B cell (primary cell): ENCODE measurements around the gene ALG9. TPM values are rescaled to one million over a fixed set of nuclear protein-coding genes. Genes with fewer than 3 reads are reported as not detected.

Source experiments
- ATAC-seq: fragments of 200-7000 bp; cut with Tn5 transposase; one replicate; pipeline ENCODE4 v1.10.0; 2021; ENCODE audit warnings: low read depth, mild to moderate bottlenecking, moderate number of reproducible peaks, moderate library complexity
- CTCF ChIA-PET: fragments of 350-600 bp; sonication (Branson Sonifier 250); formaldehyde crosslinking; loops from one replicate; lab custom pipeline; 2021; ENCODE audit warnings: antibody characterized with exemption, inconsistent platforms; lab: Charles Lee
- POLR2A ChIA-PET: fragments of 350-600 bp; sonication (Branson Sonifier 250); formaldehyde crosslinking; loops from one replicate; lab custom pipeline; 2021; ENCODE audit warnings: antibody characterized with exemption; lab: Charles Lee
- DNase-seq: peaks from one replicate; pipeline ENCODE4 v3.0.0; 2013
- H2AFZ ChIP-seq: 2 replicates; pipeline ENCODE4 v1.6.1; 2012; ENCODE audit warnings: mild to moderate bottlenecking, low read depth, low read length; ENCODE audit not compliant: insufficient read depth, poor library complexity, severe bottlenecking
- H3K27ac ChIP-seq, 2 donors: 1 replicate in 1 of 2; 2 replicates in 1 of 2; pipeline ENCODE4 v1.5.1; 2012 to 2013; ENCODE audit warnings: low read length in 2 of 2, mild to moderate bottlenecking in 2 of 2, moderate library complexity in 1 of 2
- H3K27me3 ChIP-seq, 4 experiments: fragments of 200-600 bp in 1 of 4; sonication (generic) in 1 of 4; replicated peaks in 1 of 4; 1 replicate in 2 of 4; 2 replicates in 2 of 4; pipeline versions ENCODE4 v1.6.1 to v1.7.0; 2013 to 2016; ENCODE audit warnings: low read length in 3 of 4, mild to moderate bottlenecking in 2 of 4, mixed read lengths in 1 of 4, moderate library complexity in 1 of 4; ENCODE audit not compliant: insufficient read depth in 4 of 4, control insufficient read depth in 3 of 4; ENCODE audit errors: control extremely low read depth in 1 of 4
- H3K36me3 ChIP-seq, 2 experiments: replicated peaks in 1 of 2; 1 replicate in 1 of 2; 2 replicates in 1 of 2; pipeline versions ENCODE4 v1.6.1 to v1.7.1; 2013; ENCODE audit warnings: low read length in 1 of 2; ENCODE audit not compliant: insufficient read depth in 2 of 2, control insufficient read depth in 1 of 2; ENCODE audit errors: control extremely low read depth in 1 of 2, extremely low read depth in 1 of 2
- H3K4me1 ChIP-seq, 2 donors: fragments of 200-600 bp in 1 of 2; sonication (generic) in 1 of 2; 1 replicate in 1 of 2; 2 replicates in 1 of 2; pipeline versions ENCODE4 v1.5.1 to v1.6.1; 2013 to 2017; ENCODE audit warnings: low read length in 2 of 2; ENCODE audit not compliant: control insufficient read depth in 2 of 2, insufficient read depth in 2 of 2
- H3K4me2 ChIP-seq: replicated peaks from 2 replicates; pipeline ENCODE3; 2012; ENCODE audit warnings: mild to moderate bottlenecking, low read depth, low read length; ENCODE audit not compliant: poor library complexity, severe bottlenecking
- H3K4me3 ChIP-seq, 5 experiments: fragments of 200-600 bp in 1 of 5; sonication (generic) in 1 of 5; 1 replicate in 3 of 5; 2 replicates in 2 of 5; pipeline versions ENCODE4 v1.5.1 to v1.7.0; 2011 to 2016; ENCODE audit warnings: low read length in 4 of 5, mild to moderate bottlenecking in 4 of 5, low read depth in 2 of 5, control low read depth in 1 of 5, moderate library complexity in 1 of 5; ENCODE audit not compliant: insufficient read depth in 1 of 5; ENCODE audit errors: control extremely low read depth in 1 of 5, extremely low read depth in 1 of 5
- H3K79me2 ChIP-seq: fragments of 200-600 bp; sonication (generic); one replicate; pipeline ENCODE4 v1.6.0; 2016; ENCODE audit warnings: low read length; ENCODE audit not compliant: control insufficient read depth, insufficient read depth
- H3K9ac ChIP-seq: fragments of 200-600 bp; sonication (generic); 2 replicates; pipeline ENCODE4 v1.6.1; 2017; ENCODE audit warnings: mild to moderate bottlenecking, low read length, moderate library complexity
- H3K9me3 ChIP-seq, 3 donors: one replicate each; pipeline versions ENCODE4 v1.6.1 to v1.7.1; 2013; ENCODE audit warnings: low read length in 2 of 3; ENCODE audit not compliant: control insufficient read depth in 2 of 3, insufficient read depth in 1 of 3; ENCODE audit errors: control extremely low read depth in 1 of 3
- H4K20me1 ChIP-seq: 2 replicates; pipeline ENCODE4 v1.6.0; 2012; ENCODE audit warnings: mild to moderate bottlenecking, low read length; ENCODE audit not compliant: insufficient read depth, control insufficient read depth, poor library complexity, severe bottlenecking
- H3K27ac Mint-ChIP-seq: one replicate; pipeline ENCODE4 v1.8.0; 2021; ENCODE audit warnings: mixed read lengths
- H3K27me3 Mint-ChIP-seq: one replicate; pipeline ENCODE4 v1.8.0; 2021; ENCODE audit warnings: mixed read lengths
- H3K4me1 Mint-ChIP-seq: one replicate; pipeline ENCODE4 v1.8.0; 2021; ENCODE audit warnings: mixed read lengths
- H3K4me3 Mint-ChIP-seq: one replicate; pipeline ENCODE4 v1.8.0; 2021; ENCODE audit warnings: mixed read lengths
- H3K9me3 Mint-ChIP-seq: one replicate; pipeline ENCODE4 v1.8.0; 2022; ENCODE audit warnings: mixed read lengths; ENCODE audit not compliant: insufficient read depth
- CTCF ChIP-seq: fragments of 200-600 bp; IDR thresholded peaks from one replicate; pipeline ENCODE4 v1.8.0; 2022; ENCODE audit warnings: antibody characterized with exemption, mild to moderate bottlenecking
- EZH2 ChIP-seq: IDR thresholded peaks from 2 replicates; pipeline ENCODE4 v1.6.1; 2012; ENCODE audit warnings: borderline replicate concordance, low read depth, mild to moderate bottlenecking, moderate library complexity, low read length; ENCODE audit not compliant: insufficient read depth, poor library complexity, severe bottlenecking
- WGBS: methylation state at CpG from one replicate; pipeline ENCODE4 v1.1.5; 2013; ENCODE audit warnings: missing lambda C conversion rate; ENCODE audit not compliant: insufficient coverage; 5-methylcytosine and 5-hydroxymethylcytosine counted together
- intact Hi-C: fragments of 100-400 bp; cut with micrococcal nuclease; formaldehyde crosslinking; loops from one replicate; pipeline ENCODE4 v1.10.0; 2022
- polyA plus RNA-seq: library from polyadenylated mRNA; depleted of rRNA; stranded (reverse); fragments of >200 nt; gene quantifications from 2 replicates; pipeline ENCODE4 v1.2.3, GENCODE V29; 2012
- total RNA-seq, 2 donors: library from RNA; stranded (reverse); fragments of 120-200 nt in 1 of 2; gene quantifications; 1 replicate in 1 of 2; 2 replicates in 1 of 2; pipeline versions ENCODE4 v1.2.3 to v1.2.4, GENCODE V29; 2013 to 2022

The ALG9 gene
- total and polyA plus RNA-seq, 2 donors (not counting 1 experiment from before 2014, with no cell fraction given) = 21.2 to 29.9 TPM

- no peaks in the 10 kb centered on the region for H3K36me3 ChIP-seq
- H3K79me2 ChIP-seq = no peaks in the 10 kb centered on the region
- H3K27ac ChIP-seq = no peak overlapping the region
- Mint-ChIP-seq H3K27me3 (peaks cover 41% of the 10 kb centered on the region), H3K9me3 (no peaks in the 10 kb centered on the region), H3K4me3 (no peak overlapping the region), H3K4me1 (no peaks in the 10 kb centered on the region), H3K27ac (no peak overlapping the region)
- CTCF ChIA-PET = interaction anchor here (1.3 kb wide), 1 partner anchor 23 kb away, joined by 3 read pairs; no protein-coding TSS in a partner anchor
- H4K20me1 ChIP-seq = no peaks in the 10 kb centered on the region
- H3K27me3 ChIP-seq = peaks cover 0 to 29% (median 11%) of the 10 kb centered on the region in 4 experiments
- H3K4me1 ChIP-seq = no peaks in the 10 kb centered on the region
- POLR2A ChIA-PET = no interaction called here
- no peak for ATAC-seq
- peaks cover 0 to 4% (median 0%) of the 10 kb centered on the region in 3 donors for H3K9me3 ChIP-seq
- H2AFZ ChIP-seq = no peak overlapping the region
- intact Hi-C loops = no loop called here
- 92% methylated on average over 3 of the region's 5 CpGs for WGBS
- TF ChIP-seq EZH2 (no peak), CTCF (no peak)
- no peak for DNase-seq
- H3K9ac ChIP-seq = no peak overlapping the region
- H3K4me2 ChIP-seq = no peak overlapping the region
- no peak overlapping the region for H3K4me3 ChIP-seq
Observed at GRCh38 chr11:111908639-111909305, 37.4 kb upstream of the ALG9 start.

GRCh38 chr11:111906680-111907079 lies 35.3 kb upstream of the ALG9 start:
- Mint-ChIP-seq H3K27ac (no peak overlapping the region), H3K27me3 (peaks cover 38% of the 10 kb centered on the region), H3K4me1 (no peaks in the 10 kb centered on the region), H3K4me3 (no peak overlapping the region), H3K9me3 (no peaks in the 10 kb centered on the region)
- POLR2A ChIA-PET = no interaction called here
- DNase-seq (no peak), ATAC-seq (no peak)
- Histone ChIP-seq H3K4me3 (no peak overlapping the region), H3K27me3 (peaks cover 0 to 19% (median 3%) of the 10 kb centered on the region in 4 experiments), H3K79me2 (no peaks in the 10 kb centered on the region), H3K36me3 (no peaks in the 10 kb centered on the region), H3K9ac (no peak overlapping the region), H2AFZ (no peak overlapping the region), H3K9me3 (peaks cover 0 to 4% (median 0%) of the 10 kb centered on the region in 3 donors), H4K20me1 (no peaks in the 10 kb centered on the region), H3K4me2 (no peak overlapping the region), H3K27ac (no peak overlapping the region), H3K4me1 (no peaks in the 10 kb centered on the region)
- intact Hi-C loops = no loop called here
- no CpG with 5 or more reads among the region's 1 CpG for WGBS
- CTCF ChIA-PET = no interaction called here
- TF ChIP-seq CTCF (no peak), EZH2 (no peak)
